MCF 10A (cell line): ENCODE data around the gene ARMH3. TPM values are rescaled to one million over a fixed set of nuclear protein-coding genes. Genes with fewer than 3 reads are reported as not detected.

Experiments
- BruUV-seq: library from RNA; stranded (reverse); fragments of 400-500 nt; replicated peaks from 2 replicates; lab custom pipeline; 2021; lab: Mats Ljungman, UMichigan
- CTCF ChIA-PET: fragments of 300-600 bp; sonication (Branson Sonifier 250); formaldehyde crosslinking; extraction: SDS; loops from one replicate; lab custom pipeline; 2021; ENCODE audit warnings: antibody characterized with exemption, inconsistent platforms; lab: Yijun Ruan, JAX
- POLR2A ChIA-PET: fragments of 300-600, 350-650 bp; sonication (Branson Sonifier 250); formaldehyde crosslinking; extraction: SDS; loops from one replicate; lab custom pipeline; 2020; ENCODE audit warnings: antibody characterized with exemption, inconsistent platforms; lab: Yijun Ruan, JAX
- DNase-seq: peaks from one replicate; pipeline ENCODE4 v3.0.0-alpha.2; 2018; ENCODE audit not compliant: unreplicated experiment
- H3K27ac Mint-ChIP-seq: one replicate; pipeline ENCODE4 v1.8.0; 2022; ENCODE audit warnings: mild to moderate bottlenecking, low read depth, mixed read lengths; ENCODE audit not compliant: unreplicated experiment
- H3K27me3 Mint-ChIP-seq: one replicate; pipeline ENCODE4 v1.8.0; 2022; ENCODE audit warnings: mixed read lengths; ENCODE audit not compliant: insufficient read depth, unreplicated experiment
- H3K36me3 Mint-ChIP-seq: one replicate; pipeline ENCODE4 v1.8.0; 2022; ENCODE audit warnings: mild to moderate bottlenecking, moderate library complexity, mixed read lengths; ENCODE audit not compliant: insufficient read depth, unreplicated experiment
- H3K4me1 Mint-ChIP-seq: one replicate; pipeline ENCODE4 v1.8.0; 2022; ENCODE audit warnings: mixed read lengths; ENCODE audit not compliant: insufficient read depth, unreplicated experiment
- H3K4me3 Mint-ChIP-seq: one replicate; pipeline ENCODE4 v1.8.0; 2022; ENCODE audit warnings: mild to moderate bottlenecking, moderate library complexity, mixed read lengths; ENCODE audit not compliant: unreplicated experiment
- H3K9me3 Mint-ChIP-seq: one replicate; pipeline ENCODE4 v1.8.0; 2022; ENCODE audit warnings: mixed read lengths; ENCODE audit not compliant: unreplicated experiment
- CTCF ChIP-seq: fragments of 200-600 bp; IDR thresholded peaks from one replicate; pipeline ENCODE4 v1.8.0; 2022; ENCODE audit warnings: antibody characterized with exemption, mild to moderate bottlenecking; ENCODE audit not compliant: unreplicated experiment
- intact Hi-C: fragments of 100-400 bp; cut with micrococcal nuclease; formaldehyde crosslinking; loops from 2 replicates; pipeline ENCODE4 v1.14.1; 2022
- total RNA-seq: library from RNA; stranded (reverse); gene quantifications from 2 replicates; pipeline ENCODE4 v1.2.3, GENCODE V29; 2022

ARMH3 gene
- total RNA-seq, 1 experiment from 2014 or later, result 17.6 TPM

GRCh38 chr10:101939008-101939648, 116.8 kb downstream of the ARMH3 start:
- intact Hi-C loops, result no loop called here
- BruUV-seq, result TSS peak; percentile 89
- H3K9me3 Mint-ChIP-seq, result no peaks in the 10 kb centered on the region
- peaks cover 5% of the 10 kb centered on the region for H3K36me3 Mint-ChIP-seq
- peak overlapping the region; percentile 77 for H3K27ac Mint-ChIP-seq
- H3K27me3 Mint-ChIP-seq, result no peaks in the 10 kb centered on the region
- H3K4me1 Mint-ChIP-seq, result peaks cover 40% of the 10 kb centered on the region
- ChIA-PET POLR2A (interaction anchor here (0.7 to 1.6 kb wide), 11 partner anchors 8 to 129 kb away, joined by 3 to 6 read pairs (median 3); partner anchors contain the start of gene OGA), CTCF (interaction anchor here (0.5 to 1.7 kb wide), 5 partner anchors 16 to 98 kb away, joined by 3 to 5 read pairs (median 4); no protein-coding TSS in a partner anchor)
- peak; percentile 85 for DNase-seq
- no peak overlapping the region for H3K4me3 Mint-ChIP-seq
- no peak for TF ChIP-seq CTCF

DNA sequence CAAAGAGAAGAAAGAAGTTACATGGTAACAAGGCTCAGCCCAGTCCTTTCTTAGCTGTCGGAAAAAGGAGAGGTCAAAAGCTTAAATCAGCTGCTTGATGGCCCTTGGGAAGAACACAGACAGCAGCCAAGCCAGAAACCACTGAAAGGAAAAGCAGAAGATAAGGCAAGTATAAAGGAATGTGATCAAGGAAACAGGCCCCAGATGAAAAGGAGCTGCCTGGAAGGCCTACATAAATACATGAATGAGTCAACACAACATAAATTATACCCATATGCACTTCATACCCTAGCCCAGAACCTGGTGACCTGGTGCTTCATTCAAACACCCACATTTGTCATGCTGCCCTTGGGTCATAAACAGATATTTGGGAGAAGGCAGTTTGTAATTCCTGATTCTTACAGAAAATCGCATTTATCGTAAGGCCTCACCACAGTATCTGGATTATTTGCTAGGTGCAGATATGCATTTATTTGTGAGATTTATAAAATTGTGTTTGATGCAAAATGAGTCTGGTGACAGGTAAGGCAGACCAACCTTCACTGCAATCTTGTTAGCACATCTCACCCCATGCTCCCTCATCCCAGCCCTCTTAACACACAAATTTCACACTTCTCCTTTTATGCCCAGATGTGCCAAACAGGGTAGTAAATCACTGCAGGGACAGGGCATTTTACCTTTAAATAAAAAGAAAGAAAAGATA, 117.5 kb downstream of the ARMH3 start:
- Mint-ChIP-seq H3K9me3 (no peaks in the 10 kb centered on the region), H3K27me3 (no peaks in the 10 kb centered on the region), H3K4me3 (no peak overlapping the region), H3K4me1 (peaks cover 40% of the 10 kb centered on the region), H3K27ac (peak overlapping the region; percentile 77), H3K36me3 (peaks cover 5% of the 10 kb centered on the region)
- BruUV-seq, result no TSS peak
- intact Hi-C loops, result no loop called here
- CTCF ChIA-PET, result interaction anchor here (0.5 to 1.7 kb wide), 4 partner anchors 17 to 97 kb away, joined by 3 to 5 read pairs (median 4); no protein-coding TSS in a partner anchor
- DNase-seq, result peak; percentile 51
- TF ChIP-seq CTCF, result no peak
- POLR2A ChIA-PET, result interaction anchor here (0.7 to 1.6 kb wide), 6 partner anchors 9 to 130 kb away, joined by 3 to 5 read pairs (median 4); partner anchors contain the start of gene OGA

DNA sequence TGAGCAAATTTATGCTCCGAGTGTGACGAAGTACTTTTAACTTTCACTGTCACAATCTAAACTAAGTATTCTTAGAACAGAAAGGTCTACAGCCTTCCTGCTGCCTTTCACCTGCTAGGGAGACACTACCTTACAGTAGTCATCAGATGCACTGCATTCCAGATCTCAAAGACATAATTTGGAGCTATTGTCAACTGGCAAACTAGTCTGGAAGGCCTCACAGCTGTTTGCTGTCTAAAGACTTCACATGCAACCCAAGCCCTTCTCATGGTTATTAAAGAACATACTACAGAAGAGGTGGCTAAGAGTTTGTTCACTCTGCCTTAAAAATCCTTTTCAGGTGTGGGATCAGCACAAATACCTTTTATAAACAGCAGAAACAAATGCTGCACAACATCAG, 120.5 kb downstream of the ARMH3 start:
- Mint-ChIP-seq H3K9me3 (no peaks in the 10 kb centered on the region), H3K4me3 (no peak overlapping the region), H3K4me1 (peaks cover 30% of the 10 kb centered on the region), H3K27me3 (no peaks in the 10 kb centered on the region), H3K27ac (no peak overlapping the region), H3K36me3 (peaks cover 6% of the 10 kb centered on the region)
- intact Hi-C loops, result no loop called here
- no peak for DNase-seq
- ChIA-PET CTCF (interaction anchor here (1.2 kb wide), 1 partner anchor 95 kb away, joined by 3 read pairs; no protein-coding TSS in a partner anchor), POLR2A (no interaction called here)
- TF ChIP-seq CTCF, result no peak
- no TSS peak for BruUV-seq
